Ishikawa (cell line): ENCODE data around the gene FGFR3.

Experiments
- CEBPB ChIP-seq: IDR thresholded peaks from 2 replicates; pipeline ENCODE4 v1.6.1; 2012
- CREB1 ChIP-seq: IDR thresholded peaks from 2 replicates; pipeline ENCODE4 v1.6.1; 2012; ENCODE audit warnings: low read depth
- EGR1 ChIP-seq: IDR thresholded peaks from 2 replicates; pipeline ENCODE4 v1.6.1; 2012
- EP300 ChIP-seq: IDR thresholded peaks from 2 replicates; pipeline ENCODE4 v1.6.1; 2012; ENCODE audit warnings: borderline replicate concordance
- FOXM1 ChIP-seq: IDR thresholded peaks from 2 replicates; pipeline ENCODE4 v1.6.1; 2012; ENCODE audit warnings: low read depth, borderline replicate concordance
- MAX ChIP-seq: IDR thresholded peaks from 2 replicates; pipeline ENCODE4 v1.6.1; 2012
- NFIC ChIP-seq: IDR thresholded peaks from 2 replicates; pipeline ENCODE4 v1.6.1; 2012
- RAD21 ChIP-seq: IDR thresholded peaks from 2 replicates; pipeline ENCODE4 v1.6.1; 2012; ENCODE audit warnings: low read depth
- REST ChIP-seq: IDR thresholded peaks from 2 replicates; pipeline ENCODE4 v1.6.1; 2012; ENCODE audit warnings: low read depth, mild to moderate bottlenecking
- TAF1 ChIP-seq: IDR thresholded peaks from 2 replicates; pipeline ENCODE4 v1.6.1; 2012; ENCODE audit warnings: low read depth, mild to moderate bottlenecking
- TCF12 ChIP-seq: IDR thresholded peaks from 2 replicates; pipeline ENCODE4 v1.6.1; 2012; ENCODE audit warnings: low read depth
- TEAD4 ChIP-seq: IDR thresholded peaks from 2 replicates; pipeline ENCODE4 v1.6.1; 2012
- USF1 ChIP-seq: IDR thresholded peaks from 2 replicates; pipeline ENCODE4 v1.6.1; 2012
- YY1 ChIP-seq: IDR thresholded peaks from 2 replicates; pipeline ENCODE4 v1.6.1; 2012; ENCODE audit warnings: low read depth
- ZBTB7A ChIP-seq: IDR thresholded peaks from 2 replicates; pipeline ENCODE4 v1.6.1; 2012; ENCODE audit warnings: low read depth

Gene FGFR3

DNA sequence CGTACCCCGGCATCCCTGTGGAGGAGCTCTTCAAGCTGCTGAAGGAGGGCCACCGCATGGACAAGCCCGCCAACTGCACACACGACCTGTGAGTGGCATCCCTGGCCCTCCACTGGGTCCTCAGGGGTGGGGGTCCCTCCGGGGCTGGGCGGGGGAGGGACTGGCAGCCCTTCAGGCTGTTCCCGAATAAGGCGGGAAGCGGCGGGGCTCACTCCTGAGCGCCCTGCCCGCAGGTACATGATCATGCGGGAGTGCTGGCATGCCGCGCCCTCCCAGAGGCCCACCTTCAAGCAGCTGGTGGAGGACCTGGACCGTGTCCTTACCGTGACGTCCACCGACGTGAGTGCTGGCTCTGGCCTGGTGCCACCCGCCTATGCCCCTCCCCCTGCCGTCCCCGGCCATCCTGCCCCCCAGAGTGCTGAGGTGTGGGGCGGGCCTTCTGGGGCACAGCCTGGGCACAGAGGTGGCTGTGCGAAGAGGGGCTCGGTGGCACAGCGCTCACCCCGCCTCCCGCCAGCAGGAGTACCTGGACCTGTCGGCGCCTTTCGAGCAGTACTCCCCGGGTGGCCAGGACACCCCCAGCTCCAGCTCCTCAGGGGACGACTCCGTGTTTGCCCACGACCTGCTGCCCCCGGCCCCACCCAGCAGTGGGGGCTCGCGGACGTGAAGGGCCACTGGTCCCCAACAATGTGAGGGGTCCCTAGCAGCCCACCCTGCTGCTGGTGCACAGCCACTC is 13.7 kb downstream of the FGFR3 start:
- TF ChIP-seq TCF12 (no peak), EGR1 (no peak), CREB1 (no peak), ZBTB7A (no peak), USF1 (no peak)

- TF ChIP-seq TEAD4 (no peak), CREB1 (no peak), YY1 (no peak), ZBTB7A (0 out of 2 replicates have a peak, but pooled peaks have one; percentile 39)
These were observed 14.3 kb downstream of the FGFR3 start for GRCh38 chr4:1807332-1807777.

GRCh38 chr4:1808396-1808795 is 15.3 kb downstream of the FGFR3 start:
- TF ChIP-seq USF1 = no peak
- TF ChIP-seq CEBPB = peak; percentile 18; the same call in 1 of the 2 replicates

- no peak for TF ChIP-seq FOXM1
- TF ChIP-seq USF1 = no peak
- no peak for TF ChIP-seq RAD21
- no peak for TF ChIP-seq NFIC
- no peak for TF ChIP-seq CEBPB
- TF ChIP-seq MAX = no peak
- no peak for TF ChIP-seq TCF12
- TF ChIP-seq TAF1 = no peak
- no peak for TF ChIP-seq YY1
- TF ChIP-seq TEAD4 = no peak
These were observed 16.0 kb downstream of the FGFR3 start for GRCh38 chr4:1808851-1809753.

DNA sequence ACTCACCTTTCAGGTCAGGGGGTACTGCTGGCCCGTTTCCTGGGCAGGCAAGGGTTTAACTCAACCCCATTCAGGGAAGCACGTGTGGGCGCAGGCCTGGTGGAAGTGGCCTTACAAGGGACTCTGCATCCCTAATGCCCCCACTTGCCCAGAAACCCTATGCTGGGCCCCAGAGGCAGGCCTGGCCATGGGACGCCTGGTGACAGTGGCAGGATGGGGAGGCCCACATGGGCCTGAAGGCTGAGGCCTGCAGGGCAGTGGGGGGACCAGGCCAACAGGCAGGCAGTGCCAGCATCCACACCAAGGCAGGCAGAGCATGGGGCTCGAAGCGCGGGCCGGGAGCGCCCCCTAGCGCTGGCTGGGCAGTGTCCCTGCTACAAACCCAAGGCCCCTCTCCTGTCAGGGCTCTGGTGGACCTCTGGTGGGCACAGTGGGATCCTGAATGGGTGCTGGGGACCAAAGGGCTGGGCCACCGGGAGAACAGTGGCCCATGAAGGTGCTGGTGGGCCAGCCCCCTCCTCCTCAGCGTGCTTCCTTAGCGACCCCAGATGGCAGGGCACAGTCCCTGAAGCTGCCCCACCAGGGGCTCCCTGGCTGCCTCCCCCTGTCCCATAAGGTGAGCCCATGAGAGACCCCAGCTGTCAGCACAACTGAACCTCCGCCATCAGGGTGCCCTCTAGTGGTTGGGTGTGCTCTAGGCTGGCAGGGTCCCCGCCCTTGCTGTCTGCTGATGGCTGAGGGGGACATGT is 16.8 kb downstream of the FGFR3 start:
- TF ChIP-seq EP300 = no peak
- TF ChIP-seq TEAD4 = no peak
- TF ChIP-seq ZBTB7A = 0 out of 2 replicates have a peak, but pooled peaks have one; percentile 39
- TF ChIP-seq NFIC = no peak
- no peak for TF ChIP-seq CREB1
- TF ChIP-seq TAF1 = no peak
- TF ChIP-seq EGR1 = no peak
- no peak for TF ChIP-seq USF1
- TF ChIP-seq TCF12 = no peak
- no peak for TF ChIP-seq FOXM1
- TF ChIP-seq CEBPB = no peak
- TF ChIP-seq YY1 = no peak
- peak; percentile 91 for TF ChIP-seq RAD21

DNA sequence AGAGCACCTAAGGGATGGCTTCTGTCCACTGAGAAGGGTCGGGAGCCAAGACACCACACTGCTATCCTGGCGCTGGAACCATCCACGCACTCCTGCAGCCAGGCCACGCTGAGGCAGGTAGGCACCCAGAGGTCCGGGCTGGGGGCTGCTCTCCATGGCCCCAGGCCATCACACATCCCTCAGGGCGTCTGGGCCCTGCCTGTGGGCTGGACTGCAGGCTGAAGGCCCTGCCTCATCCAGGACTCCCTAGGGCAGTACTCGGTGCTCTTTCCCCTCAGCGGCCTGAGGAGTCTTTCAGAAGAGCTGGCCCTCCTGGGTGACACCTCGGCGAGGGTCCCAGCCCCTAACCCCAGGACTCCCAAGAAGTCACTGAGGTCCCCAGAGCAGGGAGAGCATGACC is 17.7 kb downstream of the FGFR3 start:
- TF ChIP-seq NFIC (no peak), EP300 (no peak), USF1 (no peak), TCF12 (no peak), EGR1 (no peak), FOXM1 (no peak), CREB1 (no peak), ZBTB7A (no peak)

DNA sequence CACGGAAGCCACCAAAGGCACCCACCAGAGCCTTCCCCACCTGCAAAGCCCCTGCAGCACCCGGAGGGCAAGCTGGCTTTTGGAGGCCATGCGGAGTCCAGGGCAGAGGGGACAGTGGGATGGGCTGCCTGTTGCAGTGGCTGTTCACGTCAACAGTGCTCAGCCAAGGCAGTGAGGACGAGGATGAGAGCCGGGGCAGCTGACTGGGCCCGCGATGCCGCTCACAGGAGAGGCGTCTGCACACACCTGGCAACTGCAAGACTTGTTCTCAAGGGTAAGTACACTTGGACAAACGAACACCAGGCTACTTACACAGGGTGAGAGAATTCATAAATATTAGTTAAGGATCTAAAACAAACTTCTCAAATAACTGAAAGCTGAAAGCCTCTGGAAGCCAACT is 19.6 kb downstream of the FGFR3 start:
- TF ChIP-seq NFIC (no peak), RAD21 (no peak), EGR1 (no peak), CEBPB (no peak), CREB1 (no peak), YY1 (no peak), TCF12 (no peak), FOXM1 (no peak), ZBTB7A (no peak), TAF1 (no peak), USF1 (no peak), REST (no peak), TEAD4 (no peak), EP300 (no peak)
